Stimulated activated naive CD4-positive, alpha-beta T cell treated with Interleukin-2 at 50 U/mL for 16 hours (primary cell): ENCODE results near the gene CYB561A3.
"Not testable (repeated sequence)": the region's sequence is repeated elsewhere in the genome, so short reads cannot be mapped to it uniquely, and the experiment has no call there.

ENCODE experiments used
- DNase-seq: peaks from one replicate; lab custom pipeline; 2025; lab: John Stamatoyannopoulos, UW

CYB561A3 gene, protein sequence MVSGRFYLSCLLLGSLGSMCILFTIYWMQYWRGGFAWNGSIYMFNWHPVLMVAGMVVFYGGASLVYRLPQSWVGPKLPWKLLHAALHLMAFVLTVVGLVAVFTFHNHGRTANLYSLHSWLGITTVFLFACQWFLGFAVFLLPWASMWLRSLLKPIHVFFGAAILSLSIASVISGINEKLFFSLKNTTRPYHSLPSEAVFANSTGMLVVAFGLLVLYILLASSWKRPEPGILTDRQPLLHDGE

DNA sequence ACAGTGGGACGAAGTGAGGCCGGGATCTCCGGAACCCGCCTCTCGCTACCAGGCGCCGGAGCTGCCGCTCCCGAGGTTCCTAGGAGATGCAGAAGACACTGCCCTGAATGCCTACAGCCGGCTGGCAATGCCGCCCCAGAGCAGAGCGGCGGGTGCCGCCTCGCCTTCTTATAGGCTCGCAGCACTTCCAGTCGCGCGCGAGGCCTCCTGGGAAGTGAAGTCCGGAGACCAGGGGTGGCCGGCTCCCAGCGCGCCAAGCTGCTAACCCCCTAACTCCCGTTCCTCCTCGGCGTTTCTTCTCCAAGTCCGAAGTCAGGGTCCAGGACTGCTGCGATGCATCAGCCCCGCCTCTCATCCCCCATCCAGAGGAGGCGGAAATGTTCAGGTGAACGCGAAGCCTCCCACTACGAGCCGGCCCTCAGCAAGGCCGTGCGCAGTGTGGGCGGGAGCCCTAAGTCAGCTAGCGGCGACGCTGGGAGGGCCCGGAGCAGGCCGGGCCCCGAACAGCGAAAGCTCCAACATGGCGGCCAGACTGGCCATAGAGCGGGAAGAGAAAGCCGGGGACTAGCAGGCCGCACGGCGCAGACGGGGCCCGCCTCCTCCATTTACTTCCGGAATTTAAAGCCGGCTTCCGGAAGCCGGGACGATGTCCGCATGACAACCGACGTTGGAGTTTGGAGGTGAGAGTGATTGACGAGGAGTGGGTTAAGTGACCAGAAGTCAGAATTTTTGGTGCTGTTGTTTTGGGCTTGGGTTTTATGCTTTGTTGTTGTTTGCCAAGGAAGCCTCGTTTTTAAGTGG, at the start of gene CYB561A3, which contains the start of gene TMEM138:
Gene CYB561A3 (minus strand): TSS at position 142 of the 801 bp plus-strand sequence. CDS start 5,169 bp downstream, outside the sequence.
Gene TMEM138 (plus strand): TSS at position 634 of the 801 bp plus-strand sequence. CDS start 2,017 bp downstream, outside the sequence.
- DNase-seq, result peak; percentile 88

- DNase-seq, result no peak
These were observed 45.5 kb upstream of the CYB561A3 start for GRCh38 chr11:61406991-61407728.

DNA sequence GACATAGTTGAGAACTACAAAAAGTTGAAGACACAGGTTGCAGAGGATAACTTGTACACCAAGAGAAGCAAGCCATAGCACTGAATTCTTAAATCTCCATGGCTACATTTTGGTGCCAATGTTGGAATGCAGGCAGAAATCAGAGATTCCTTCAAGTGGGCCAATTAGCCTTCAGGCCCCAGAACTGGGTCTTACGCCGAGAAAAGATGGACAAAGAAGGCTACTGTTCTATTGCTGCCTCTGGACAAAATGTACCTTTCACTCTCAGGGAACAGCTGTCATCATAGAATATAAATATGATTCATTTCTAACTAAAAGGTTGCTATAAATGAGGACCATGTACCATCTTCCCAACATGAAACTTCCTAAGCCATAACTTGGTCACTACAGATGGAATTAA, 44.4 kb upstream of the CYB561A3 start:
- DNase-seq, result no peak

GRCh38 chr11:61404641-61405040, 43.0 kb upstream of the CYB561A3 start:
- DNase-seq, result no peak

- no peak for DNase-seq
These were observed 42.4 kb upstream of the CYB561A3 start for GRCh38 chr11:61404103-61404502.

DNA sequence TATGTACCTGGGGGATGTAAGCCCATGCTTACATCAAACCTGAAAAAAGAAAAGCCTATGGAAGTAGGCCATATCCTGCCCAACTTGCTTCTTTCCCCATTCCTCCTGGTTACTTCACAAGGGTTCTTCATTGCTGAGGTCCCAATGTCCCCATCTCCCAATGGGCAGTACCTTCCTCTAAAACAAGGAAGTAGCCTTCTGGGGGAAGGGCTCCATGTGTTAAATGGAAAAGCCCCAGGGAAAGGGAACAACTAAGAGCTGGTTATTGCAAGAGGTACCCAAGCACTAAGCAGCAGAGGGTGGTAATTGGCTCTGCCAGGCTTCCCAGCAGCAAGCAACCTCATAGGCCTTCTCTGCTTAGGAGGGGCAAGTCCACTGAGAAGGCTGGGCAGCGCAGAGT, 42.0 kb upstream of the CYB561A3 start:
- no peak for DNase-seq

GRCh38 chr11:61401573-61401972, 39.9 kb upstream of the CYB561A3 start:
- DNase-seq, result no peak

- DNase-seq, result no peak
These were observed 39.5 kb upstream of the CYB561A3 start for GRCh38 chr11:61401173-61401572.

DNA sequence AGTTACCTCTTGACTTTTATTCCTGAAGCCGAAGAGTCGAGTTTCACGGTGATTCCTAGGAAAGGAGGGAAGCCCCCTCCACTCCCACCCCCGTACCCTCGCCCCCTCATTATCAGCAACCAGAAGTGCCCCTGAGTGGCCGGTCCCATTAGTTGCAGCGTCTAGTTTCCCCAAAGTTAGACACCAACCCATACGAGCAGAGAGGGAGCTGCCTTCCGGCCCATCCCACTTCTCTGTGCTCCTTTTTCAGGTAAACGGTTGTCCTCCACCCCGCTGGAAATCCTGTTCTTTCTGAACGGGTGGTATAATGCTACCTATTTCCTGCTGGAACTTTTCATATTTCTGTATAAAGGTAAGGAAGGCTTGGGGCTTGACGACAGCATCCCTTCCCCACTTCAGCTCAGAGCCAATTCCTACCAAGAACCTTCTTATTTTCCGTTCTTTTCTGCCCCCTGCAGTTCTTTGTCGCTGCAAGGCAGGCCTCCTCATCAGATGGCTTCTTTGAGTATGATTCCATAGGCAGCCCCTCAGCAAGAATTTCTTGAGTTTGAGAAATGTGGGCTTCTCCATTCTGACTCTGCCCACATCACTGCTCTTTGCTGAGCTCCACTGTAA, 31.4 kb upstream of the CYB561A3 start:
- DNase-seq, result no peak

- DNase-seq, result no peak
These were observed 28.5 kb upstream of the CYB561A3 start for GRCh38 chr11:61390161-61390560.

DNA sequence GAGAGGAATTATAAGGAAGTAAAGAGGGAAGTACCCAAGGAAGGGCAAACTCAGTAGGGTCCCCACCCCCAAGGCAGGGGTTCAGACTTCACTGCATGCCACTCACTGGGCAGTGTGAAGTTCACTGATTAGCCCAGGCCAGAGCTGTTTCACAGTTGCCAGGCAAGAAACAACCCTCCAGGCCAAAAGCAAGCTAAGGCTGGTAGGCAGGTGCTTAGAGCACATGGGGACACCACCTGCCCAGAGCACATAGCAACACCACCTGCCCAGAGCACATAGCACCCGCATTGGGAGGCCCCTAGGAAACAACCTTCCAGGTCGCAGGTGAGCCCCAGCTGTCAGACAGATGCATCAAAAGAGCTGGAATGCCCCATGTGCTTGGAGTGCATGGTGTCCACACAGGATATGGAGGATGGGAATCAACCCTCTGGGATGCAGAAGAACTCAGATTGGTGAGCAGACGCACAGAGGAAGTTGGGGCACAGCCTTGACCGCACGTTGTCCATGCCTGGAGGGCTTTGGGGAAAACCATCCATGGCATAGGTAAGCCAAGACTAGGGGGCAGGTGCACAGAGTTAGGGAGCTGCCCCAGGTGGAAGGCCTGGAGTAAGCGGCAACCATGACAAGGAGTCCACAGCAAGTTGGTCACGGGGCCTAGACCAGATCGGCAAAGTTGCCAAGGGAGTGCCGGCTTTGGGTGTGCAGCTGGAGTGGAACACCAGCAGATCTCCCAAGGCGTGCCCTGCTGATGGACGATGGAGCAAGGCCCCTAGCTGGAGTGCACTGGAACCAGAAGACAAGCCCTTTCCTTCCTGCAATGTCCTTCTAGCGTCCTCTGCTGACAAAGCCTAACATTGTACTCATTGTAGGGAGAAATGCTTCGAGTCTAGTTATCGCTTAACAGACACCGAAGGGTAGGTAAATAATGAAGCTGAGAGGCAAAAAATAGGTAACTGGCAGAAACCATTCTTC, 22.9 kb upstream of the CYB561A3 start:
- no peak for DNase-seq

GRCh38 chr11:61383859-61384258, 22.2 kb upstream of the CYB561A3 start:
- DNase-seq, result not testable (repeated sequence)

DNA sequence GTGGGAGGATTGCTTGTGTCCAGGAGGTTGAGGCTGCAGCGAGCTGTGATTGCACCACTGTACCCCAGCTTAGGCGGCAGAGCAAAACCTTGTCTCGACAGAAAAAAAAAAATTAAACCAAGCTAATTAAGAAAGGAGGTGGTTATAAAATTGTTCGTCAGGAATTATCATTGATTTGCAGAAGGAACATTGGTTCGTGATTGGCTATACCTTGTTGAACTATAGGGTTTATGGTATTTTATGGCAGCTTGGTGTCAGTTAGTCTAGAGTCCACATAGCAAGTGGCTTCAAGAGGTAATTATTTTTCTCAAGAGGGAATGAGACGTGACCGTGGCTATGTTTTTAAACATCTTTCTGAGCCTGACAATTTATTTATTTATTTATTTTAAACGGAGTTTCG, 19.2 kb upstream of the CYB561A3 start:
- DNase-seq, result no peak

GRCh38 chr11:61378713-61379313, 17.1 kb upstream of the CYB561A3 start:
- DNase-seq, result no peak

GRCh38 chr11:61377461-61378160, 15.9 kb upstream of the CYB561A3 start:
- no peak for DNase-seq

DNA sequence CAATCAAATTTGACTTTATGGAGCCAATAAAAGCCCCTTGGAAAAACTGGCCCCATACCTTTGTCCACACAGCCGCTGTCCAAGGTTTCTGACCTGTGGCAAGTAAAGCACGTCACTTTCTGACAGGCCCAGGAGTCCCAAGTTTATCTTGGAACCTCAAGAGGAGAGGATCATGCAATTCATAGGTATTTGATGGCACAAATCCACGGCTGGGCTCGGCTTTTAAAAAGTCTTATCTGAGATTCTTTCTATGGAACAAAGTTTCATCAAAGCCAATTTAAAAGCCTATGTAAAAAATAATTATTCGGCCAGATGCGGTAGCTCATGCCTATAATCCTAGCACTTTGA, 14.1 kb upstream of the CYB561A3 start:
- no peak for DNase-seq

GRCh38 chr11:61372659-61373420, 11.2 kb upstream of the CYB561A3 start:
- DNase-seq, result no peak

DNA sequence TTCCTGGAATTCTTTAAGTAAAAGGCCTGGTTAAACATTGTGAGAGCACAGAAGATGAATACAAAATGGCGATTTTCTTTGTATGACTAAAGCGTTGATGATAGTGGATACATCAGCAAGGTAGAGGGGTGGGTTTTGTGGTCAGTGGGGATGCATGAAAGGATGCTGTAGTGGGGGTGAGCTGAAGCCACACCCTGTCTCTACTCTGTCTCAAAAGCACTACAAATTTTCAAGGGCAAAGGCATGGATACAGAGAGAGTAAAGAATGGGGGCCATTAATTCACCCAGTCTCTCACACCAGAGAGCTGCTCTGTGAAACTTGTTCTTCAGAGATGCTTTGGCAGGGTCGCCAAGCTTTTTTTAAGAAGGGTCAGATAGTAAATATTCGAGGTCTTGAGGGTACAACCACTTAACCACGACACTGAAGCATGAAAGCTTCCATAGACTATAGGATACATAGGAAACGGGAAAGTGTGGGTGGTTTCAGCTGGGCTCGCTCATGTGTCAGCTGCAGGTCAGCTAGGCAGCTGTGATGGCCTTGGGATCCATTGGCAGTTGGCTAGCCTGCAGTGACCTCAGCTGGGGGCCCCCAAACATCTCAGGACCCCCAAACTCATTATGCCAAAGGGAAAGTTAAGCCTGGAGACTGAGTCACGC, 8.8 kb upstream of the CYB561A3 start:
- no peak for DNase-seq
